Prostate gland (tissue), 2 donors: ENCODE measurements around the gene ERGIC3. TPM values are rescaled to one million over a fixed set of nuclear protein-coding genes. Genes with fewer than 3 reads are reported as not detected.

Experiments
- DNase-seq: peaks from one replicate; pipeline ENCODE4 v3.0.0-alpha.2; 2019; ENCODE audit warnings: low spot score
- H3K27ac ChIP-seq, 2 donors: fragments of 200-600 bp; sonication (generic); 2 replicates each; pipeline ENCODE4 v1.5.1; 2017 to 2019
- H3K27me3 ChIP-seq: fragments of 200-600 bp; sonication (generic); replicated peaks from 2 replicates; pipeline ENCODE4 v1.5.1; 2019; ENCODE audit not compliant: insufficient read depth
- H3K36me3 ChIP-seq, 2 donors: fragments of 200-600 bp; sonication (generic); 1 replicate in 1 of 2; 2 replicates in 1 of 2; pipeline versions ENCODE4 v1.5.1 to v1.8.1; 2017 to 2019
- H3K4me1 ChIP-seq: fragments of 200-600 bp; sonication (generic); replicated peaks from 2 replicates; pipeline ENCODE4 v1.5.1; 2019
- H3K4me3 ChIP-seq, 2 donors: fragments of 200-600 bp; sonication (generic); 2 replicates each; pipeline ENCODE4 v1.5.1; 2017 to 2019
- H3K9me3 ChIP-seq: fragments of 200-600 bp; sonication (generic); 2 replicates; pipeline ENCODE4 v1.5.1; 2017
- POLR2A ChIP-seq: fragments of 450-650 bp; IDR thresholded peaks from one replicate; pipeline ENCODE4 v1.6.1; 2016; ENCODE audit warnings: antibody characterized with exemption, mild to moderate bottlenecking
- POLR2AphosphoS5 ChIP-seq: sonication (generic); formaldehyde crosslinking; IDR thresholded peaks from one replicate; pipeline ENCODE4 v1.6.1; 2017; ENCODE audit warnings: antibody characterized with exemption
- WGBS: methylation state at CpG from one replicate; pipeline ENCODE4 v1.1.5; 2018; 5-methylcytosine and 5-hydroxymethylcytosine counted together
- intact Hi-C: fragments of 100-400 bp; cut with DNase I; formaldehyde crosslinking; loops from one replicate; pipeline ENCODE4 v1.14.2; 2022
- total RNA-seq, 2 donors: library from RNA; depleted of rRNA; stranded (reverse); fragments of >200 nt; gene quantifications; one replicate each; pipeline ENCODE4 v1.1.0, GENCODE V29; 2016
- TF ChIP-seq, protein P1 (sequence below), 4 experiments: fragments of 200-600 bp in 2 of 4; fragments of 450-650 bp in 2 of 4; sonication (generic) in 2 of 4; IDR thresholded peaks; 1 replicate in 3 of 4; 2 replicates in 1 of 4; pipeline ENCODE4 v1.5.1; 2016 to 2019; ENCODE audit warnings: antibody characterized with exemption in 4 of 4, mild to moderate bottlenecking in 2 of 4, moderate library complexity in 2 of 4

The ERGIC3 gene
- total RNA-seq, 2 donors from 2014 or later, result 277 to 282 TPM

DNA sequence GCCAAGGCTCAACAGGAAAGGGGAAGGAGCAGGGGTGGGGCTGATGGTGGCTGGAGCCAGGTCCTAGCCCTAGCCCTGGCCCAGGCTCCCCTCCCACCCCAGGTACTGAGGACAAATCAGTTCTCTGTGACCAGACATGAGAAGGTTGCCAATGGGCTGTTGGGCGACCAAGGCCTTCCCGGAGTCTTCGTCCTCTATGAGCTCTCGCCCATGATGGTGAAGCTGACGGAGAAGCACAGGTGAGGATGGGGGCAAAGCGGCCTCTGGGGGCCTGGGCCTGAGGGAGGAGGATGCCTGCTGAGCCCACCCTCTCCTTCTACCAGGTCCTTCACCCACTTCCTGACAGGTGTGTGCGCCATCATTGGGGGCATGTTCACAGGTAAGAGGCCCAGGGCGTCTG lies 15.0 kb downstream of the ERGIC3 start:
- H3K9me3 ChIP-seq, result no peaks in the 10 kb centered on the region
- intact Hi-C loops, result no loop called here
- no peaks in the 10 kb centered on the region for H3K27me3 ChIP-seq
- TF ChIP-seq POLR2A, result no peak
- no peak for TF ChIP-seq POLR2AphosphoS5
- TF ChIP-seq, protein P1, sequence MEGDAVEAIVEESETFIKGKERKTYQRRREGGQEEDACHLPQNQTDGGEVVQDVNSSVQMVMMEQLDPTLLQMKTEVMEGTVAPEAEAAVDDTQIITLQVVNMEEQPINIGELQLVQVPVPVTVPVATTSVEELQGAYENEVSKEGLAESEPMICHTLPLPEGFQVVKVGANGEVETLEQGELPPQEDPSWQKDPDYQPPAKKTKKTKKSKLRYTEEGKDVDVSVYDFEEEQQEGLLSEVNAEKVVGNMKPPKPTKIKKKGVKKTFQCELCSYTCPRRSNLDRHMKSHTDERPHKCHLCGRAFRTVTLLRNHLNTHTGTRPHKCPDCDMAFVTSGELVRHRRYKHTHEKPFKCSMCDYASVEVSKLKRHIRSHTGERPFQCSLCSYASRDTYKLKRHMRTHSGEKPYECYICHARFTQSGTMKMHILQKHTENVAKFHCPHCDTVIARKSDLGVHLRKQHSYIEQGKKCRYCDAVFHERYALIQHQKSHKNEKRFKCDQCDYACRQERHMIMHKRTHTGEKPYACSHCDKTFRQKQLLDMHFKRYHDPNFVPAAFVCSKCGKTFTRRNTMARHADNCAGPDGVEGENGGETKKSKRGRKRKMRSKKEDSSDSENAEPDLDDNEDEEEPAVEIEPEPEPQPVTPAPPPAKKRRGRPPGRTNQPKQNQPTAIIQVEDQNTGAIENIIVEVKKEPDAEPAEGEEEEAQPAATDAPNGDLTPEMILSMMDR (IDR thresholded peaks at IDR 0.05), result no peak
- H3K4me3 ChIP-seq, result no peak overlapping the region
- no peak for DNase-seq
- no peaks in the 10 kb centered on the region for H3K4me1 ChIP-seq
- no peak overlapping the region for H3K27ac ChIP-seq
- 94% methylated on average over 8 of the region's 8 CpGs for WGBS
- H3K36me3 ChIP-seq, result peaks cover 0 to 4% of the 10 kb centered on the region in 2 donors

DNA sequence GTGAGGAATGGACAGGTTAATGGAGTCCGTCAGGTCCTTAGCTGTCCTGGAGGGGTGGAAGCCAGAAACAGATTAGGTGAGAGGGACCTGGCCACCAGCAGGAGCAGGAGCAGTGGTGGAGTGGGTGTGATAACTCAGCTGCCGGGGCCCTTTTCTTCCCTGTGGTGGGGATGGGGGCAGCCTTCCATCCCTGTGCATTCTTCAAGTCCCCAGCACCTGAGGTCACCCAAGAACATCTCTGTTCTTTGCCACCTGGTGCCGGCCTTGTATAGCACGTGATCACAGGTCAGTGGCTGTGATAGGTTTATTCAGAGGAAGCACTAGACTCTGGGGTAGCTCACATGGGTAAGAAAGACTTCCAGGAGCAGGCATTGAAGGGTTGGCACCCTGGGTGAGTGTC lies 16.6 kb downstream of the ERGIC3 start:
- Histone ChIP-seq H3K9me3 (no peaks in the 10 kb centered on the region), H3K4me3 (no peak overlapping the region), H3K27ac (no peak overlapping the region), H3K4me1 (no peaks in the 10 kb centered on the region), H3K27me3 (no peaks in the 10 kb centered on the region), H3K36me3 (peaks cover 0 to 4% of the 10 kb centered on the region in 2 donors)
- no peak for DNase-seq
- intact Hi-C loops, result no loop called here
- WGBS, result 93% methylated on average over 4 of the region's 4 CpGs
- no peak for TF ChIP-seq POLR2A
- no peak for TF ChIP-seq POLR2AphosphoS5
- TF ChIP-seq, protein P1 (IDR thresholded peaks at IDR 0.05), result no peak

DNA sequence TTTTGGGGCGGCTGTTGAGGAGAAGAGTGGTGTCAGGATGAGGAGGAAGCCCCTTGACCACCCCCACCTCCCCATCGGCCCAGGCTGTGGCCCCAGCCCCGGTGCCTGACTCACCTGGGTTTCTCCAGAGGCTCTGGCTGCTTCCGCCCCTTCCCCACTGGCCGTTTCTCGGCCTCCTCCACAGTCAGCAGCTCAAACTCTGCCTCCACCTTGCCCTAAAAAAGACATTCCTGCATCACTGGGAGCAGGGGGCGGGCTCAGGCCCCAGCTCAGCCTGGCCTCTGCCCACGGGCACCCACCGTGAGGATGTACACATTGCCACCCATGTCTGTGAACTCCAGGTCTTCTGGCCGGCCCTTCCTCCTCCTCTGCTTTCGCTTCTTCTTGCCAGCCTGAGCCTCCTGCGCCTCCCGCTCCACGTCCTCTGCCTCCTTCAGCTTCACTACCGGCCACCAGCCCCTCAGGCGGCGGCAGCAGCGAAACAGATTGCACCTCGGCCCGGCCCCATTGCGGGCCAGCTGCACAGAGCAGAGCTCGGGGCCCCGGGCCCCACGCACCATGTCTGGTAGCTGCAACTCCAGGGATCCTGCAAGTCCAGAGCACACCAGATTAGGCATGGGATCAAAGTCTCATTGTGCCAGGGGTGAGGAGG lies 17.3 kb downstream of the ERGIC3 start:
- Histone ChIP-seq H3K4me1 (no peaks in the 10 kb centered on the region), H3K4me3 (no peak overlapping the region), H3K36me3 (peaks cover 0 to 4% of the 10 kb centered on the region in 2 donors), H3K27ac (no peak overlapping the region), H3K9me3 (no peaks in the 10 kb centered on the region), H3K27me3 (no peaks in the 10 kb centered on the region)
- no peak for DNase-seq
- intact Hi-C loops, result no loop called here
- 89% methylated on average over 24 of the region's 24 CpGs for WGBS
- TF ChIP-seq POLR2A (no peak), POLR2AphosphoS5 (no peak)
- TF ChIP-seq, protein P1 (IDR thresholded peaks at IDR 0.05), result no peak

DNA sequence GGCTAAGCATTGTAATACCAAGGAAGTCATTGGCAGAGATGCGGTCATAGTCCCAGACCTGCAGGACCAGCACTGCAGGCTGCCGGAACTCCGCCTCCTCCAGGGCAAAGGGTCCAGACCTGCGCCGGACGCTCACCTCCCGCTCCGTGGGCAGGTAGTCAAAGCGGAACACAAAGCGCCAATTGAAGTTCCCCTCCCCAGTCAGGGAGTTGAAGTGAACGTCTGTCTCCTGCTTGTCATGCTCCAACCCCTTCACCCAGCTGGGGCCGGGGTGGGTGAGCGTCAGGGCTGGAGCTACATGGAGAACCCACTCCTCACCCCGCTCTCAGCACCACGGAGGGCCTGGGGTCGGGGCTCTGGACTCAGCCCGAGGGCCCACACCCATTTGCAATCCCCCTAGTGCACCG lies 18.2 kb downstream of the ERGIC3 start:
- Histone ChIP-seq H3K9me3 (no peaks in the 10 kb centered on the region), H3K27ac (no peak overlapping the region), H3K4me1 (no peaks in the 10 kb centered on the region), H3K27me3 (no peaks in the 10 kb centered on the region), H3K4me3 (no peak overlapping the region), H3K36me3 (peaks cover 0 to 4% of the 10 kb centered on the region in 2 donors)
- TF ChIP-seq, protein P1 (IDR thresholded peaks at IDR 0.05), result no peak
- no peak for TF ChIP-seq POLR2AphosphoS5
- no peak for TF ChIP-seq POLR2A
- 57% methylated on average over 18 of the region's 18 CpGs for WGBS
- intact Hi-C loops, result no loop called here
- DNase-seq, result no peak

DNA sequence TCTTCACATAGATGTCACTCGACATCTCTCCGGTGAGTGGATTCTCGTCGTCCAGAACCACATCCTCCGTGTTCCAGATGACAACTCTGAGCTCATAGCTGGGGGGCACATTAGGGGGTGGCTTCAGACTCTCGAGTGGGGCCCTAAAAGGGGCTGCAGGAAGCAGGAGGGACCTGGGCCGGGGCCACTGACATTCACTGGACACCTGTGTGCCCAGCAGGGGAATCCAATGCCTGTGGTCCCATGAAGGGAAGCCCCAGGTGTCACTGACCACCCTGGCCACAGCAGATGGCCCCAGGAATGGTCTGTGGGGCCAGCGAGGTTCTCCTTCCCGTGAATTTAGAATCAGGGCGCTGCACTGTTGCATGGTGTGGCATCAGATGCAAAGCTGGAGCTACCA lies 18.7 kb downstream of the ERGIC3 start:
- Histone ChIP-seq H3K27me3 (no peaks in the 10 kb centered on the region), H3K36me3 (peaks cover 0 to 4% of the 10 kb centered on the region in 2 donors), H3K4me3 (no peak overlapping the region), H3K4me1 (no peaks in the 10 kb centered on the region), H3K27ac (no peak overlapping the region), H3K9me3 (no peaks in the 10 kb centered on the region)
- TF ChIP-seq, protein P1 (IDR thresholded peaks at IDR 0.05), result no peak
- TF ChIP-seq POLR2A (no peak), POLR2AphosphoS5 (no peak)
- intact Hi-C loops, result no loop called here
- 62% methylated on average over 10 of the region's 10 CpGs for WGBS
- no peak for DNase-seq
